Stomach (tissue), 9 donors: Measurements from ENCODE around the gene SLC16A9. TPM values are rescaled to one million over a fixed set of nuclear protein-coding genes. Genes with fewer than 3 reads are reported as not detected.

Experiments
- DNase-seq, 2 donors: peaks; one replicate each; pipeline versions ENCODE4 v3.0.0 to v3.0.0-alpha.2; 2013 to 2019
- H3K27ac ChIP-seq, 5 donors: fragments of 200-600 bp in 4 of 5; sonication (generic) in 4 of 5; one replicate each; pipeline ENCODE4 v1.5.1; 2013 to 2019; ENCODE audit warnings: mild to moderate bottlenecking in 1 of 5, moderate library complexity in 1 of 5
- H3K27me3 ChIP-seq, 3 donors: fragments of 200-600 bp; sonication (generic); one replicate each; pipeline ENCODE4 v1.5.1; 2017 to 2019; ENCODE audit warnings: mixed run types in 1 of 3
- H3K36me3 ChIP-seq, 4 donors: fragments of 200-600 bp; sonication (generic); 1 replicate in 3 of 4; 2 replicates in 1 of 4; pipeline ENCODE4 v1.5.1; 2016 to 2019
- H3K4me1 ChIP-seq, 4 donors: fragments of 200-600 bp; sonication (generic); one replicate each; pipeline ENCODE4 v1.5.1; 2016 to 2019
- H3K4me3 ChIP-seq, 4 donors: fragments of 200-600 bp; sonication (generic) in 3 of 4; one replicate each; pipeline ENCODE4 v1.5.1; 2016 to 2019; ENCODE audit warnings: mild to moderate bottlenecking in 1 of 4
- H3K9me3 ChIP-seq, 4 donors: fragments of 200-600 bp; sonication (generic); one replicate each; pipeline ENCODE4 v1.5.1; 2016 to 2019
- CTCF ChIP-seq, 7 experiments: fragments of 450-650 bp in 4 of 7; fragments of 200-600 bp in 3 of 7; sonication (generic) in 3 of 7; IDR thresholded peaks; one replicate each; pipeline ENCODE4 v1.5.1; 2016 to 2019; ENCODE audit warnings: antibody characterized with exemption in 7 of 7, control low read depth in 2 of 7, mild to moderate bottlenecking in 1 of 7
- EP300 ChIP-seq: sonication (generic); formaldehyde crosslinking; IDR thresholded peaks from one replicate; pipeline ENCODE4 v1.6.1; 2017; ENCODE audit warnings: antibody characterized with exemption
- POLR2A ChIP-seq, 4 donors: fragments of 450-650 bp; IDR thresholded peaks; one replicate each; pipeline ENCODE4 v1.6.1; 2016; ENCODE audit warnings: antibody characterized with exemption in 4 of 4, control low read depth in 2 of 4, mild to moderate bottlenecking in 1 of 4, moderate library complexity in 1 of 4
- POLR2AphosphoS5 ChIP-seq, 3 donors: sonication (generic); formaldehyde crosslinking; IDR thresholded peaks; one replicate each; pipeline ENCODE4 v1.6.1; 2016; ENCODE audit warnings: antibody characterized with exemption in 3 of 3
- WGBS, 5 donors: extraction: QIAGEN DNeasy Blood & Tissue Kit in 3 of 5; methylation state at CpG; one replicate each; pipeline versions ENCODE4 v1.1.5 to v1.1.7; 2013 to 2018; 5-methylcytosine and 5-hydroxymethylcytosine counted together
- intact Hi-C: fragments of 100-400 bp; cut with DNase I; formaldehyde crosslinking; loops from one replicate; pipeline ENCODE4 v1.15.1; 2023; ENCODE audit warnings: low total_unique reads
- polyA plus RNA-seq, 3 donors: library from polyadenylated mRNA; stranded (reverse); fragments of 200-250 nt; gene quantifications; one replicate each; pipeline ENCODE4 v1.2.3, GENCODE V29; 2013
- total RNA-seq, 5 donors: library from RNA; depleted of rRNA; stranded (reverse); fragments of >200 nt; gene quantifications; one replicate each; pipeline versions ENCODE4 v1.1.0 to v1.2.3, GENCODE V29; 2014 to 2016
- donor health status: healthy with polysubstance abuse.
- donor health status: Bipolar disorder and iron deficiency.
- donor health status: healthy.

The SLC16A9 gene
- total and polyA plus RNA-seq, 8 donors = 0.06 to 17.1 (median 0.91) TPM

- H3K4me3 ChIP-seq = no peak overlapping the region
- peaks cover 0 to 4% (median 0%) of the 10 kb centered on the region in 4 donors for H3K4me1 ChIP-seq
- no peak for DNase-seq
- peak overlapping the region; percentile 15 to 72 (median 56) for H3K27ac ChIP-seq
- WGBS, 5 donors = 62 to 72% (median 65%) methylated on average over 3 of the region's 3 CpGs
- H3K36me3 ChIP-seq = no peaks in the 10 kb centered on the region
- peaks cover 0 to 7% (median 3%) of the 10 kb centered on the region in 4 donors for H3K9me3 ChIP-seq
- intact Hi-C loops = no loop called here
- TF ChIP-seq POLR2AphosphoS5 (IDR thresholded peaks at IDR 0.05) (no peak), CTCF (IDR thresholded peaks at IDR 0.05) (no peak), POLR2A (IDR thresholded peaks at IDR 0.05) (no peak), EP300 (no peak)
- H3K27me3 ChIP-seq = no peaks in the 10 kb centered on the region
Observed at GRCh38 chr10:59724098-59724938, 14.7 kb upstream of the SLC16A9 start.

- intact Hi-C loops = no loop called here
- no peak overlapping the region for H3K4me3 ChIP-seq
- TF ChIP-seq POLR2A (IDR thresholded peaks at IDR 0.05) (no peak), CTCF (IDR thresholded peaks at IDR 0.05) (no peak), EP300 (no peak), POLR2AphosphoS5 (IDR thresholded peaks at IDR 0.05) (no peak)
- H3K27me3 ChIP-seq = peaks cover 0 to 3% (median 0%) of the 10 kb centered on the region in 3 donors
- no peaks in the 10 kb centered on the region for H3K36me3 ChIP-seq
- DNase-seq = no peak
- H3K27ac ChIP-seq = no peak overlapping the region
- no peaks in the 10 kb centered on the region for H3K4me1 ChIP-seq
- H3K9me3 ChIP-seq = peaks cover 0 to 7% (median 3%) of the 10 kb centered on the region in 4 donors
Observed at GRCh38 chr10:59720377-59720776, 10.7 kb upstream of the SLC16A9 start.

- intact Hi-C loops = no loop called here
- Histone ChIP-seq H3K4me3 (no peak overlapping the region), H3K36me3 (no peaks in the 10 kb centered on the region), H3K9me3 (peaks cover 0 to 7% (median 3%) of the 10 kb centered on the region in 4 donors), H3K27me3 (peaks cover 0 to 3% (median 0%) of the 10 kb centered on the region in 3 donors), H3K4me1 (no peaks in the 10 kb centered on the region), H3K27ac (no peak overlapping the region)
- 62 to 76% (median 71%) methylated on average over 2 of the region's 2 CpGs for WGBS, 5 donors
- no peak for DNase-seq
- TF ChIP-seq CTCF (IDR thresholded peaks at IDR 0.05) (no peak), POLR2AphosphoS5 (IDR thresholded peaks at IDR 0.05) (no peak), POLR2A (IDR thresholded peaks at IDR 0.05) (no peak), EP300 (no peak)
Observed at GRCh38 chr10:59719374-59719773, 9.7 kb upstream of the SLC16A9 start.

GRCh38 chr10:59718257-59718656, 8.6 kb upstream of the SLC16A9 start:
- no peak for DNase-seq
- TF ChIP-seq POLR2A (IDR thresholded peaks at IDR 0.05) (no peak), CTCF (IDR thresholded peaks at IDR 0.05) (no peak), POLR2AphosphoS5 (IDR thresholded peaks at IDR 0.05) (no peak), EP300 (no peak)
- peaks cover 0 to 3% (median 0%) of the 10 kb centered on the region in 3 donors for H3K27me3 ChIP-seq
- no peaks in the 10 kb centered on the region for H3K4me1 ChIP-seq
- peaks cover 0 to 7% (median 3%) of the 10 kb centered on the region in 4 donors for H3K9me3 ChIP-seq
- H3K4me3 ChIP-seq = no peak overlapping the region
- H3K27ac ChIP-seq = no peak overlapping the region
- intact Hi-C loops = no loop called here
- 63 to 85% (median 78%) methylated on average over 2 of the region's 2 CpGs for WGBS, 5 donors
- H3K36me3 ChIP-seq = no peaks in the 10 kb centered on the region
